ENCODE data around the gene CASQ1. TPM values are rescaled to one million over a fixed set of nuclear protein-coding genes. Genes with fewer than 3 reads are reported as not detected.

The CASQ1 gene
- not detected for total RNA-seq
- total RNA-seq (2013), result 0.65 TPM

DNA sequence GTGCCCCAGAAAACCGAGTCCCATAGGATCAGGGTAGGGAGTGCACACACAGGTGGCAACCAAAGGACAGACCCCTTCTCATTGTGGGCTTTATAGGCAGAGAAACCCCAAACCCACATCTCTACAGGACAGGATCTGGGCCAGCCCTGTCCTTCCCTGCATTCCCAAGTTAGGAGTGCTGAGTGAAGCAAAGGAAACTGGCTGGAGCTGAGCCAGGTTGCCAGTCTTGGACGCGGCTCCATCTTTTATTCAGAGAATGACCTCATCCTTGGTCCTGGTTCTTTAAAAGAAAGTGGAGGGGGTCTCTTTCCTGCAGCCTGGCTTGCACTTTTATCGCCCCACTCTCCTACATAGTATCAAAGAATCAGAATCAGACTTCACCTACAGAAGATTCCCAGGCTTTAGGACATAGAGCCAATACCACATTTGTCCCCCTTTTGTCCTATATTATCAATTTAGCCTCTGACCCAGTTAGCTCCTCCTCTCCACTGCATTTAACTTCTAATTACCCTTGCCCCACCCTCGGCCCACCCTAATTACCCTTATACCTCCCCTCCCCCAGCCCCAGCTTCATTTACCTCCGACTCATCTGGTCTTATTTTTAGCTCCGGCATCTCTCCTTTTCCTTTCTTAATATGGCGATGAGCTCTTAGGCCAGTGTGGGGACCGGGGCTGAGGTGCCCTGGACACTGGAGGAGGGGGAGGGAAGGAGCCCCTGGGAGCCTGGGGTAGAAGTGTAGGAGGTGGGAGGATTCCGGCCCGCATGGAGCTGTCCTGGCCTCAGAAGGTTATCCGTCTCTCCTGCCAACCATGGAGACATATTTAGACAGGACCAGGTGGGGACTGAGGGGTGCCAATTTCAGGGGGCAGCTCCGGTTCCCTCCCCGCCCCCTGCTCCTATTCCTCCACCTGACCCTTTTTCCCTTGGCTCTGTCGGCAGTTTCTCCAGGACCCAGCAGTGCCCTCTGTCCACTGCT lies at the start of gene CASQ1:
Gene CASQ1, plus strand, starts transcription at position 927 of the 977 bp plus-strand sequence. CDS start 177 bp downstream, outside the sequence.
- DNase-seq (no peak), ATAC-seq (no peak)
- Histone ChIP-seq H3K36me3 (ENCODE audit: control insufficient read depth, insufficient read depth, low read length) (no peaks in the 10 kb centered on the region), H3K4me1 (ENCODE audit: control insufficient read depth, insufficient read depth, low read length) (peaks cover 7% of the 10 kb centered on the region), H3K27ac (ENCODE audit: low read length) (no peak within 1 kb of the TSS), H3K9me3 (ENCODE audit: control insufficient read depth, insufficient read depth, low read length) (no peaks in the 10 kb centered on the region), H3K4me3 (ENCODE audit: low read length) (no peak within 1 kb of the TSS), H3K27me3 (ENCODE audit: control insufficient read depth, insufficient read depth, low read length) (no peaks in the 10 kb centered on the region)
- TF ChIP-seq, protein P1, sequence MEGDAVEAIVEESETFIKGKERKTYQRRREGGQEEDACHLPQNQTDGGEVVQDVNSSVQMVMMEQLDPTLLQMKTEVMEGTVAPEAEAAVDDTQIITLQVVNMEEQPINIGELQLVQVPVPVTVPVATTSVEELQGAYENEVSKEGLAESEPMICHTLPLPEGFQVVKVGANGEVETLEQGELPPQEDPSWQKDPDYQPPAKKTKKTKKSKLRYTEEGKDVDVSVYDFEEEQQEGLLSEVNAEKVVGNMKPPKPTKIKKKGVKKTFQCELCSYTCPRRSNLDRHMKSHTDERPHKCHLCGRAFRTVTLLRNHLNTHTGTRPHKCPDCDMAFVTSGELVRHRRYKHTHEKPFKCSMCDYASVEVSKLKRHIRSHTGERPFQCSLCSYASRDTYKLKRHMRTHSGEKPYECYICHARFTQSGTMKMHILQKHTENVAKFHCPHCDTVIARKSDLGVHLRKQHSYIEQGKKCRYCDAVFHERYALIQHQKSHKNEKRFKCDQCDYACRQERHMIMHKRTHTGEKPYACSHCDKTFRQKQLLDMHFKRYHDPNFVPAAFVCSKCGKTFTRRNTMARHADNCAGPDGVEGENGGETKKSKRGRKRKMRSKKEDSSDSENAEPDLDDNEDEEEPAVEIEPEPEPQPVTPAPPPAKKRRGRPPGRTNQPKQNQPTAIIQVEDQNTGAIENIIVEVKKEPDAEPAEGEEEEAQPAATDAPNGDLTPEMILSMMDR (IDR thresholded peaks at IDR 0.05), result no peak
- Mint-ChIP-seq H3K27me3 (ENCODE audit: low read depth in 2 of 2) (peaks cover 8% of the 10 kb centered on the region in 2 donors), H3K36me3 (no peaks in the 10 kb centered on the region), H3K27ac (no peak within 1 kb of the TSS), H3K4me1 (no peaks in the 10 kb centered on the region), H3K4me3 (no peak within 1 kb of the TSS), H3K9me3 (no peaks in the 10 kb centered on the region)
- intact Hi-C loops (cut with micrococcal nuclease), result no loop called here
- WGBS (ENCODE audit: insufficient coverage), result 86% methylated on average over 14 of the region's 15 CpGs

DNA sequence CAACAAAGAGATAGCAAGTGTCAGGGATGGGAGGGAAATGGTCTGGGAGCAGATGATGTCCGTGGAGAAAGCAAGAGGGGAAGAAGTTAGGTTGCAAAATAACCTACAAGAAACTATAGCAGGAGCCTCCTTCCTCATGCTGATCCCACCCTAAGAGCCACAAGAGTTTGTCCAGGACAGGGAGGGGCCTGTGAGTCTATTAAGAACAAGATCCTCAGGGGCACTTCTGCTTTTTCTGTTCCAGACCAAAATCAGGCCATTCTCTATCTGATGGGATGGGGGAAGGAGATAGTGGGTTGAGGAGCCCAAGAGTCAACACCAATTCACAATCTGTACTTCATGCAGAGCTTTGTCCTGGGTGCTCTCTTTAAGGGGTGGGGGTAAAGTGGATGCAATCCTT lies 46.7 kb upstream of the CASQ1 start:
- H3K27me3 Mint-ChIP-seq (ENCODE audit: low read depth in 2 of 2), result peaks cover 15 to 35% of the 10 kb centered on the region in 2 donors
- no peaks in the 10 kb centered on the region for H3K36me3 ChIP-seq (ENCODE audit: control insufficient read depth, insufficient read depth, low read length)
- no peaks in the 10 kb centered on the region for H3K9me3 Mint-ChIP-seq
- H3K4me1 Mint-ChIP-seq, result no peaks in the 10 kb centered on the region
- WGBS (ENCODE audit: insufficient coverage), result no CpG with 5 or more reads among the region's 1 CpG
- no peaks in the 10 kb centered on the region for H3K36me3 Mint-ChIP-seq
- intact Hi-C loops (cut with micrococcal nuclease), result no loop called here
- H3K4me3 ChIP-seq (ENCODE audit: low read length), result no peak overlapping the region
- TF ChIP-seq, protein P1 (IDR thresholded peaks at IDR 0.05), result no peak
- H3K27ac Mint-ChIP-seq, result no peak overlapping the region
- no peaks in the 10 kb centered on the region for H3K9me3 ChIP-seq (ENCODE audit: control insufficient read depth, insufficient read depth, low read length)
- ATAC-seq (no peak), DNase-seq (no peak)
- H3K4me1 ChIP-seq (ENCODE audit: control insufficient read depth, insufficient read depth, low read length), result no peaks in the 10 kb centered on the region
- H3K27ac ChIP-seq (ENCODE audit: low read length), result no peak overlapping the region
- no peak overlapping the region for H3K4me3 Mint-ChIP-seq
- no peaks in the 10 kb centered on the region for H3K27me3 ChIP-seq (ENCODE audit: control insufficient read depth, insufficient read depth, low read length)

DNA sequence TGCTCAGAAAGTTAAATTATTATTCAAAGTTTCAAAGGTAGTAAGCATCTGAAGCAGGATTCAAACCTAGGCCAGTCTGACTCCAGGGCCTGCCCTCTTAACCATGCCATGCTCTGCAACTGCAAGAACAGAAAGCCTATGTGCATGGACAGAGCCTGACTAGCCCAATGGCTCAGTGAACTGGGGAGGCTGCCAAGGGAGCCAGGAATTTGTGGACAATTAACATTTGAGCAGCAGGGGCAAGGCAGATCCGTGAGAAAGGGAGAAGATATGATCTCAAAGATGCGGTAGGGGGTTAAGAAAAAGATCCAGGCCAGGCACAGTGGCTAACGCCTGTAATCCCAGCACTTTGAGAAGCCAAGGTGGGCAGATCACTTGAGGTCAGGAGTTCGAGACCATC lies 45.5 kb upstream of the CASQ1 start:
- Mint-ChIP-seq H3K27ac (no peak overlapping the region), H3K27me3 (ENCODE audit: low read depth in 2 of 2) (peaks cover 17 to 35% of the 10 kb centered on the region in 2 donors), H3K9me3 (no peaks in the 10 kb centered on the region), H3K36me3 (no peaks in the 10 kb centered on the region), H3K4me1 (no peaks in the 10 kb centered on the region), H3K4me3 (no peak overlapping the region)
- Histone ChIP-seq H3K27ac (ENCODE audit: low read length) (no peak overlapping the region), H3K4me3 (ENCODE audit: low read length) (no peak overlapping the region), H3K9me3 (ENCODE audit: control insufficient read depth, insufficient read depth, low read length) (no peaks in the 10 kb centered on the region), H3K36me3 (ENCODE audit: control insufficient read depth, insufficient read depth, low read length) (no peaks in the 10 kb centered on the region), H3K4me1 (ENCODE audit: control insufficient read depth, insufficient read depth, low read length) (no peaks in the 10 kb centered on the region), H3K27me3 (ENCODE audit: control insufficient read depth, insufficient read depth, low read length) (no peaks in the 10 kb centered on the region)
- 86% methylated on average over 4 of the region's 4 CpGs for WGBS (ENCODE audit: insufficient coverage)
- TF ChIP-seq, protein P1 (IDR thresholded peaks at IDR 0.05), result no peak
- DNase-seq (no peak), ATAC-seq (no peak)
- intact Hi-C loops (cut with micrococcal nuclease), result no loop called here

Measured in natural killer cell (primary cell).